ENCODE data around the gene P2RY8.
"Not testable (repeated sequence)": the region's sequence is repeated elsewhere in the genome, so short reads cannot be mapped to it uniquely, and the experiment has no call there.

The P2RY8 gene

DNA sequence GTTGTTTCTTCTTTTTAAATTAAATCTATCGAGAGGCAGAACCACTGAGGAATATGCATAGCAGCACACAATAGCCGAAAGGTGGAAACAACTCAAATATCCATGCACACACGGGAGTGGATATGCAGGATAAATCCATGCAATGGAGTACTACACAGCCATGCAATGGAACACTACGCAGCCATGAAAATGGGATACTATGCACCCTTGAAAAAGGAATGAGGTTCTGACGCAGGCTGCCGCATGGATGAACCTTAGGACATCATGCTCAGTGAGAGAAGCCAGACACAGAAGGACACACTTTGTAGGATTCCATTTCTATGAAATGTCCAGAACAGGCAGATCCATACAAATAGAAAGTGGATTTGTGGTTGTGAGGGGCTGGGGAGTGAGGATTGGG lies 18.4 kb upstream of the P2RY8 start:
- POLR2A ChIA-PET = no interaction called here
- CTCF ChIA-PET = no interaction called here
- TF ChIP-seq FOXA1 (IDR thresholded peaks at IDR 0.05) = no peak
- no peak for TF ChIP-seq FOXM1 (IDR thresholded peaks at IDR 0.05; ENCODE audit: borderline replicate concordance)
- TF ChIP-seq ARNT (IDR thresholded peaks at IDR 0.05) = no peak
- DNase-seq (ENCODE audit: extremely low spot score) = no peak

DNA sequence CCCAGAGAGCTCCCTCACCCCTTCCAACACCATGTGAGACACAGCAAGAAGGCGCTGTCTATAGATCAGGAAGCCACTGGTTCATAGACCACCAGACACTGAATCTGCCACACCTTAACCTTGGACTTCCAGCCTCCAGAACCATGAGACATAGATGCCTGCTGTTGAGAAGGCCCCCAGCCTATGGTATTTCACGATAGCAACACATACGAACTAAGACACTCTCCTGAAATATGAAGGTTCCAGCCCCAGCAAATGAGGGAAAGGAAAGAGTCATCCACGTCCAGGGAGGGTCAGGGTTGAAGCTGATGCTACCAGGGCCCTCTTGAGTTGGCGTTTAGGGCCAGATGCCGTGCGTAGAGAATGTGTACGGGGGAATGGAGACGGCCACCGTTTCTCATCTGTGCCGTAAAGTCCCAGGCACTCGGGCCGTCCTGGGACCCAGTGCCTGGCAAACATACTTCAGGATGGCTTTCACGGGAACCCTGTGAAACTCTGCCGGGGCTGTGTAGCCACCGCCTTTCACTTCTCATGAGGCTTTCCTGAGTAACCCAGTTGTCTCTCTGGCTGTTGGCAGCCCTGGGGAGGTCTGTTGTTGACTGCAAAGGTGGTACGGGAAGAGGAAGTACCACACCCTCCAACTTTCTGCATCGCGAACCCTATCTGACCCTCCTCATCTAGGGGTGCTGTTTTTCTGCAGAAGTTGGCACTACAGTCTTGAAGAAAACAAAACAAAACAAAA lies 17.7 kb upstream of the P2RY8 start:
- no peak for TF ChIP-seq CTBP1 (IDR thresholded peaks at IDR 0.05; ENCODE audit: borderline replicate concordance)
- TF ChIP-seq, protein P1, sequence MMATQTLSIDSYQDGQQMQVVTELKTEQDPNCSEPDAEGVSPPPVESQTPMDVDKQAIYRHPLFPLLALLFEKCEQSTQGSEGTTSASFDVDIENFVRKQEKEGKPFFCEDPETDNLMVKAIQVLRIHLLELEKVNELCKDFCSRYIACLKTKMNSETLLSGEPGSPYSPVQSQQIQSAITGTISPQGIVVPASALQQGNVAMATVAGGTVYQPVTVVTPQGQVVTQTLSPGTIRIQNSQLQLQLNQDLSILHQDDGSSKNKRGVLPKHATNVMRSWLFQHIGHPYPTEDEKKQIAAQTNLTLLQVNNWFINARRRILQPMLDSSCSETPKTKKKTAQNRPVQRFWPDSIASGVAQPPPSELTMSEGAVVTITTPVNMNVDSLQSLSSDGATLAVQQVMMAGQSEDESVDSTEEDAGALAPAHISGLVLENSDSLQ (IDR thresholded peaks at IDR 0.05) = no peak
- TF ChIP-seq FOXM1 (IDR thresholded peaks at IDR 0.05; ENCODE audit: borderline replicate concordance) = no peak
- no peak for TF ChIP-seq FOXA1 (IDR thresholded peaks at IDR 0.05)
- TF ChIP-seq TARDBP (IDR thresholded peaks at IDR 0.05) = no peak
- ChIA-PET POLR2A (no interaction called here), CTCF (no interaction called here)
- DNase-seq (ENCODE audit: extremely low spot score) = no peak

DNA sequence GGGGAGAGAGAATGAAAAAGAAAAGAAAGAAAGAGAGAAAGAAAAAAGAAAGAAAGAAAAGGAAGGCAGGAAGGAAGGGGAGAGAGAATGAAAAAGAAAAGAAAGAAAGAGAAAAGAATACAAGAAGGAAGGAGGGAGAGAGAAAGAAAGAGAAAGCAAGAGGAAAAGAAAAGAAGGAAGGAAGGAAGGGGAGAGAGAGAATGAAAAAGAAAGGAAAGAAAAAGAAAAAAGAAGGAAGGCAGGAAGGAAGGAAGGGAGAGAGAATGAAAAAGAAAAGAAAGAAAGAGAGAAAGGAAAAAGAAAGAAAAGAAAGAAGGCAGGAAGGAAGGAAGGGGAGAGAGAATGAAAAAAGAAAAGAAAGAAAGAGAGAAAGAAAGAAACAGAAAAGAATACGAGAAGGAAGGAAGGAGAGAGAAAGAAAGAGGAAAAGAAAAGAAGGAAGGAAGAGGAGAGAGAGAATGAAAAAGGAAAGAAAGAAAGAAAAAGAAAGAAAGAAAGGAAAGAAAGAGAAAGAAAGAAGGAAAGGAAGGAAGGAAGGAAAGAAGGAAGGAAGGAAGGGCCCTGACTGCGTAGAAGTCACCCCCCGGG lies 15.1 kb upstream of the P2RY8 start:
- TF ChIP-seq TARDBP (IDR thresholded peaks at IDR 0.05) (0 out of 2 replicates have a peak, but pooled peaks have one; percentile 38), SP1 (IDR thresholded peaks at IDR 0.05) (no peak), BHLHE40 (IDR thresholded peaks at IDR 0.05; ENCODE audit: borderline replicate concordance) (no peak), ELF4 (IDR thresholded peaks at IDR 0.05) (no peak), FOXM1 (IDR thresholded peaks at IDR 0.05; ENCODE audit: borderline replicate concordance) (no peak), LEF1 (IDR thresholded peaks at IDR 0.05; ENCODE audit: borderline replicate concordance) (no peak)
- ChIA-PET POLR2A (no interaction called here), CTCF (no interaction called here)
- DNase-seq (ENCODE audit: extremely low spot score) = no peak

DNA sequence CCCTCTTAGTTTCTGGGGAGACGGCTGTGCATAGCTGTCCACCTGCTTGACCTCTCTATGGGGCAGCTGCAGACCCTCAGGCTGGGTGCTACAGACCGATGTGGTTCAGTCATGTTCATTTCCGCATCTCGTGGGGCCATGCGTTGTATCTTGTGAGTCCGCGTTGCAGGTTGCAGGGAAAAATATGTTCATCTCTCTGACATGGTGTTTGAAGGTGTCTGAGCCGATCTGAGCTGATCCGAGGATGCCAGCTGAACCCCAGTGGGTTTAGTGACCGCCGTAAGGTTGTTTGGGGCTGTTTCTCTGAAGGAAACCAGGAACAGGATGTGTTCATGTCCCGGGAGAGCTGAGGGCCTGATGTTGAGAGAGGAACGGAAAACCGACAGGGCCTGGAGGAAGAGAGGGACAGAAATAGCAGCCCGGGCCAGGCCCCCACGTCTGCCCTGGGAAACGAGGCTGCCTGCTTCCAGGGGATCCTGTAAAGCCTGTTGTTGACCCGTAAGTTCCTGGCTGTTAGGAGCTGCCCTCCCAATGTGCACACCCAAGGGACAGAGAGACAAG lies 9.8 kb upstream of the P2RY8 start:
- TF ChIP-seq ARNT (IDR thresholded peaks at IDR 0.05) = no peak
- TF ChIP-seq SP1 (IDR thresholded peaks at IDR 0.05) = no peak
- TF ChIP-seq, protein P1 (IDR thresholded peaks at IDR 0.05) = no peak
- no peak for TF ChIP-seq FOXA1 (IDR thresholded peaks at IDR 0.05)
- no peak for TF ChIP-seq SUZ12 (IDR thresholded peaks at IDR 0.05)
- no peak for TF ChIP-seq ELF4 (IDR thresholded peaks at IDR 0.05)
- no peak for TF ChIP-seq LEF1 (IDR thresholded peaks at IDR 0.05; ENCODE audit: borderline replicate concordance)
- no peak for TF ChIP-seq FOXM1 (IDR thresholded peaks at IDR 0.05; ENCODE audit: borderline replicate concordance)
- TF ChIP-seq ZNF384 (IDR thresholded peaks at IDR 0.05) = no peak
- TF ChIP-seq TARDBP (IDR thresholded peaks at IDR 0.05) = no peak
- TF ChIP-seq NFRKB (IDR thresholded peaks at IDR 0.05) = no peak
- TF ChIP-seq FOXK2 (IDR thresholded peaks at IDR 0.05) = no peak
- no peak for TF ChIP-seq L3MBTL2 (conservative IDR thresholded peaks at IDR 0.05)
- no peak for DNase-seq (ENCODE audit: extremely low spot score)
- POLR2A ChIA-PET = no interaction called here
- CTCF ChIA-PET = no interaction called here

DNA sequence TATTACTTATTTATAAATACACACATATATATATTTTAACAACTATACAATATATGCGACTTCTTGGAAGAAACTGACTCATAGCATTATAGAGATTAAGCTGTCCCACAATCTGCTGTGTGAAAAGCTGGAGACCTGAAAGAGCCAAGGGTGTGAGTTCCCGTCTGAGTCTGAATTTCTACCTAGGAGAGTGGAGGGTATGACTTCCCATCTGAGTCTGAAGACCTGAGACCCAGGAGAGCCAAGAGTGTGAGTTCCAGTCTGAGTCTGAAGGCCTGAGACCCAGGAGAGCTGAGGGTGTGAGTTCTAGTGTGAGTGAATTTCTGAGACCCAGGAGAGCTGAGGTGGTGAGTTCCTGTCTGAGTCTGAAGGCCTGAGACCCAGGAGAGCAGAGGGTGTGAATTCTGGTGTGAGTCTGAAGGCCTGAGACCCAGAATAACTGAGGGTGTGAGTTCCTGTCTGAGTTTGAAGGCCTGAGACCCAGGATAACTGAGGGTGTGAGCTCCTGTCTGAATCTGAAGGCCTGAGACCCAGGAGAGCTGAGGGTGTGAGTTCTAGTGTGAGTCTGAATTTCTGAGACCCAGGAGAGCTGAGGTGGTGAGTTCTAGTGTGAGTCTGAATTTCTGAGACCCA lies 8.9 kb upstream of the P2RY8 start:
- DNase-seq (ENCODE audit: extremely low spot score) = no peak
- CTCF ChIA-PET = no interaction called here
- TF ChIP-seq L3MBTL2 (conservative IDR thresholded peaks at IDR 0.05) (no peak), FOXK2 (IDR thresholded peaks at IDR 0.05) (no peak), TARDBP (IDR thresholded peaks at IDR 0.05) (no peak), SP1 (IDR thresholded peaks at IDR 0.05) (no peak), ELF4 (IDR thresholded peaks at IDR 0.05) (no peak)
- TF ChIP-seq, protein P1 (IDR thresholded peaks at IDR 0.05) = no peak
- POLR2A ChIA-PET = no interaction called here

DNA sequence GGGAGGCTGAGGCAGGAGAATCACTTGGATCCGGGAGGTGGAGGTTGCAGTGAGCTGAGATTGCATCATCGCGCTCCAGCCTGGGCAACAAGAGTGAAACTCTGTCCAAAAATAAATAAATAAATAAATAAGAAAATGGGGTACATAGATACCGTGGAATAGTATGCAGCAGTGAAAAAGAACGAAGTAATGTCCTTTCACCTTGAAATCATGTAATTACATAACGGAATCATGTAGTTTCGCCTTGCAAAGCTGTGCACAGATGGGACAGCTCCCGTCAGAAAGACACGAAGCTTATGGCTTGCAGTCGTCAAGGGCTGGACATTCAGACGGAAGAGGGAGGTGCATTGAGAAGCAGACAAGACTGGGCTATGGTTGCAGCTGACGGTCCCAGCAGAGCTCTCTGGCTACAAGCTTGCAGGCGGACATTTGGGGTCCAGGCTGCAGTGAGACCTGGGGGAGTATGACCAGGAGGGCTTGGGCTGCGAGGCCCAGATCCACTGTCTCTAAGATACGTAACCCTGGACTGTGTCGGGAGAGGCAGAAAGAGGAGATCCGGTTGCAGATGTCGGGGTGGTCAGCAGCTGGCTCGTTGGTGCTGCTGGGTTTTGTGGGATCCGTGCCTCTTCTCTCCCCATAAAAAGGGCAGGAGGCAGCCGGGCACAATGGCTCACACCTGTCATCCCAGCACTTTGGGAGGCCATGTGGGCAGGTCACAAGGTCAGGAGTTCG lies 6.2 kb upstream of the P2RY8 start:
- TF ChIP-seq SUZ12 (IDR thresholded peaks at IDR 0.05) = no peak
- TF ChIP-seq ARNT (IDR thresholded peaks at IDR 0.05) = no peak
- TF ChIP-seq FOXM1 (IDR thresholded peaks at IDR 0.05; ENCODE audit: borderline replicate concordance) = no peak
- POLR2A ChIA-PET = no interaction called here
- CTCF ChIA-PET = no interaction called here
- DNase-seq (ENCODE audit: extremely low spot score) = no peak

DNA sequence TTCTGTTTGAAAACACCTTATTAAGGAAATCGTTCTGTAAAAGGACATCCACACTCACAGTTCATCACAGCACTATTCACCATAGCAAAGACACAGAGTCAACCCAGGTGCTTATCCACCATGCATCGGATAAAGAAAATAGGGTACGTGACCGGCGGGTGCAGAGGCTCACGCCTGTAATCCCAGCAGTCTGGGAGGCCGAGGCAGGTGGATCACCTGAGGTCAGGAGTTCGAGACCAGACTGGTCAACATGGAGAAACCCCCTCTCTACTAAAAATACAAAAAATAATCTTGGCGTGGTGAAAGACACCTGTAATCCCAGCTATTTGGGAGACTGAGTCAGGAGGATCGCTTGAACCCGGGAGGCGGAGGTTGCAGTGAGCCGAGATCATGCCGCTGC lies 2.2 kb upstream of the P2RY8 start:
- POLR2A ChIA-PET; DNase-seq (ENCODE audit: extremely low spot score); CTCF ChIA-PET: not testable (repeated sequence)

DNA sequence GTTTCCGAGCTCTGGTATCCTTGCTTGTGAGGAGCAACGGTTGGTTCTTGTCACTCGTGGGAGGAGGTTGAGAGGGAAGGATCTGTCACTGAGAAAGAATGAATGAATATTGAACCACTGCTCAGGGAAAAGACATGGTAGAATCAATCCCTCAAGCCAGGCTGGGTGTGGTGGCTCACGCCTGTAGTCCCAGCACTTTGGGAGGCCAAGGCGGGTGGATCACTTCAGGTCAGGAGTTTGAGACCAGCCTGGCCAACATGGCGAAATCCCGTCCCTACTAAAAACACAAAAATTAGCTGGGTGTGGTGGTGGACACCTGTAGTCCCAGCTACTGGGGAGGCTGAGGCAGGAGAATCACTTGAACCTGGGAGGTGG lies 718 bp upstream of the P2RY8 start:
- POLR2A ChIA-PET; DNase-seq (ENCODE audit: extremely low spot score); CTCF ChIA-PET: not testable (repeated sequence)
